Kidney glomerular epithelial cell (primary cell): Measurements from ENCODE around the gene ROBO4.
A peak's percentile ranks its signal among the peaks of the same experiment; 100 is the strongest.

ENCODE experiments used
- DNase-seq: peaks from one replicate; lab custom pipeline; 2025; lab: John Stamatoyannopoulos, UW

The ROBO4 gene

DNA sequence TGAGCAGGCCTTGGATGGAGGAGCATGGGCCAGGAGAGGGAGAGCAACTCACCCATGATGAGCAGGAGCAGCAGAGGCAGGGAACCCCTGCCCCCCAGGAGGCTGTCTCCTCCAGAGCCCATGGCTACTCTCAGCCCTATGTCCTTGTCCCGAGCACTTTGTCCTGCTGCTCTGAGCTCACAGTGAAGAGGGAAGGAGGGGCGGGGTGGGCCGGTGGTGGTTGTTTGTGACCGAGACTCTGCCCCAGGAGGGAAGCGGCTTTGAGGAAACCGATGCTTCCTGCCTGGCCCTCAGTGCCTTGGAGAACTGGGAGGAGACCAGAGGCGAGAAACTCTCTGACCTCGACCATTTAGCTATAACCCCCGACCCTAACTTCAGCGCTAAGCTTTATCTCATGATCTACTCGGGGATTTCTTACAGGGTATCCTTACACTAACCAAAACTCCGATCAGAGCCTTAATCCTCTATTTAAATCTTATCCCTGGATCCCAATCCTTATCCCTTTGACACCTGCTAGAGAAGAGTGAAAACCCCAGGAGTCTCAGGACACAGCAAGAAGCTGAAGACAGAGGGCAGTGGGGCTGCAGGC is at the start of gene ROBO4:
TSS of gene ROBO4 (minus strand) at position 192 of the 589 bp plus-strand sequence. CDS start at position 122, 70 bp downstream.
- no peak for DNase-seq

GRCh38 chr11:124946735-124947141 is 49.1 kb upstream of the ROBO4 start:
- no peak for DNase-seq

DNA sequence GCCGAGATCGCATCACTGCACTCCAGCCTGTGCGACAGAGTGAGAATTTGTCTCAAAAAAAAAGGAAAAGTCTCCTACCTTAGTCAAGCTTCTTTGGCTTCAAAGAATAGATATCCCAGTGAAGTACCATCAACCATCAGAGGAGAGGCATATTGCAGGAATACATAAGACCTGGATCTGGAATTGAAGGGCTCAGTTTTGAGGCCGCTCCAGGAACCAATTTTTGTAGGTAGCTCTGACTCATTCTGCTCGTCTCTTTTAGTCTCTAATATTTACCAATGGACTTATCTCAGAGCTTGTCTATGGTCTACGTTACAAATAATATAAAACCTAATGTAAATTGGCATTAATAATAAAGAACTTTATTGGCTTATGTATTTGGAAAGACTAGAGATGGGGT is 48.2 kb upstream of the ROBO4 start:
- DNase-seq: no peak

- DNase-seq: no peak
Measured at GRCh38 chr11:124944565-124944964, 46.9 kb upstream of the ROBO4 start.

- DNase-seq: no peak
Measured at GRCh38 chr11:124943741-124944140, 46.1 kb upstream of the ROBO4 start.

GRCh38 chr11:124943254-124943616 is 45.6 kb upstream of the ROBO4 start:
- no peak for DNase-seq

GRCh38 chr11:124942466-124943253 is 45.0 kb upstream of the ROBO4 start:
- no peak for DNase-seq

DNA sequence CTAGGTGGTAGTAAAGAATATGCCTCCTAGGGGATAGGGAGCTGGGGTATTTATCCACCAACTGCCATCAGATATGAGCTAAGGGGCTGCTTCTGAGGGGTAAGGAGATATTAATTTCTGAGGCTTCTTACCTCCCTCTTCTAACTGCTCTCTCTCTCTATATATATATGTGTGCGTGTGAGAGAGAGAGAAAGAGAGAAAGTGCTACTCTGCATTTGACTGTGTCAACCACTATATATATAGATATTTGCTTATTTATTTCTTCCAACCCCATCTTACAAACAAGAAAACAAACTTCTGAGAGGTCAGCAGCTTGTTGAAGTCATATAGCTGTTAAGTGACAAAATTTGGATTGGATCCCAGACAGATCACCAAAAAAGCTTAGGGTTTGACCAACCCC is 44.0 kb upstream of the ROBO4 start:
- no peak for DNase-seq

DNA sequence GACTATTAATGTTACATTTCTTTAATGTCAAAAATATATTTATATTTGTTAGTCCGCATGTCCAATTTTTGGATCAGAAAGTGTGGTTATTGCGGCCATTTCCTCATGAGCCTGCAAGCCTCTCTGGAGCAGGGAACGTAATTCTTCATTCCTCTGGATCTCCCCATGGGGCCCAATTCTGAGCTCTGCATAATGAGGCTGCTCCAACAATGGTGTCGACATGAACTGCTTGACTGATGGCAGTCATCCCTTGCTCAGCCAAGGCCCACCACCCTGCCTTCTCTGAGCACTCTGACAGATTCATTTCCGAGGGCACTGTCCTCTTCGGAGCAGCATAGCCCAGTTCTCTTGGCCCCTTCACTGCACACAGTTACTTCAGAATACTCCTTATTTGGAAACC is 41.3 kb upstream of the ROBO4 start:
- DNase-seq: no peak

GRCh38 chr11:124938206-124938765 is 40.6 kb upstream of the ROBO4 start:
- no peak for DNase-seq

DNA sequence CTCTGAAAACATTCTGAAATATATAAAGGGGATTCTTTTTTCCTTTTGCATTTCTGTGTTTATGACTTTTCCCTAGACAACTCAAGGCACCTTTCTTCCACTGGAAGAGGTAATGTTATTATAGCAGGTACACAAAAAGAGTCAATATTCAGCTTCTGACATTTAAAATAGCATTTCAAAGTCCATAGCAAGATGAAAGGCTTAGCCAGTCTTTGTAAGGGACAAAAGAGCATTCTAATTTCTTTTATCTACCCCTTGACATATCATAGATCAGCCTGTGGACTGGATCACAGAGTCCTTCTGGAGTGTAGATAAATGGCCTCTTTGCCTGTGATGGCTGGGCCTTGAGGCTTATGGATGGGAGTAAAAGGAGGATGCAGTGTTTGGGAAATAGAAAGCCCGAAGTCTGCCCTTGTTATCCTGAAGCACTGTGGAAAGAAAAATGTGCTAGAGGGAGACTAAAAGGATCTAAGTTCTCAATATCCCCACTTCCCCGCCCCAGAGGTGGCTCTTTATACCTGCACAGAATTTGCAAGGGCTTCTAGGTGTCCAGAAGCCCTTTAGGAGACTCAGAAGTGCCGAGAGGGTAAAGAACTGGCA is 39.8 kb upstream of the ROBO4 start:
- no peak for DNase-seq

DNA sequence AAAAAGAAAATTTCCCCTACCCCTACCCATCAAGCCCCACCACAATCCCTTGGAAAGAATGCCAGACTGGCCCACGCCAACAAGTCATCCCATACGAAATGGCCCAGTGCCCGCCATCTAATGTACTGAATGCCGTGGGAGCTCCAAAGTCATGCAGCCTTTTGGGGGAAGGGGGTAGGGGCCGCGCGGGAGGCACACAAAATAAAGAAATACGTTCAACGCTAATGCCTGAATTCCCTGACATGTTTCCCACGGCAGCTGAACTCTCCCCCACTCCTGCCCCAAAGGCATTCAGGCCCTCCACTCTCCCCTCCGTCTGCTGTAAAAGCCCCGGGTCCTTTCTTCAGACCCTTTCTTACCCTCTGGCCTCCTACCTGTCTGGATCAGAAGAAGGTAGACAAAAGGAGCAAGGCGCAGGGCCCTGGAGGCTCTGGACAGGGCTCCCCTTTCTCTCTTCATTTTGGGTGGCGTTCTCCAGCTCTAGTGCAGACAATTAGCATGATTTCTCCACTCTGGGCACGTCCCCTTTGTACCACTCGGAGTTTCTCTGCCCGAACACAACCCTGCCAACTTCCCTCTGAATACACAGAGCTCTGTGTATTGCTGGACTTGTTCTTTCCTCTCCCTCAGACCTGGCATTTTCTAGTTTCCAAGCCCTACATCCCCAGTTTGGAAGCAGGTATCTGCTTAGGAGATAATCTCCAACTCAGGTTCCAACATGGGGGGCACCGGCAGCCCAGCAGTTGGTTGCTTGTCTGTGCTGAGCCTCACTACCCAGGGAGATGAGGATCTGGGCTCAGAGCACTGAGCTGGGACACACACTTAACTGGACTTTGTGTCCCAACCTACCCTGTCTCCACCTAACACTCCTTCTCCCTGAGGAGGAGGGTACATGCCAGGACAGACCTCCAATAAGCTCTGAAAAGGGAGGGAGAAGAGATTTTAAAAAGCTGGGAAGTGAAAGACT is 38.2 kb upstream of the ROBO4 start, which contains the start of gene HEPACAM:
TSS of gene HEPACAM (minus strand) at position 500 of the 967 bp plus-strand sequence. CDS start at position 459, 41 bp downstream.
- no peak for DNase-seq

GRCh38 chr11:124934862-124935547 is 37.3 kb upstream of the ROBO4 start:
- DNase-seq: peak; percentile 94

GRCh38 chr11:124930799-124931198 is 33.1 kb upstream of the ROBO4 start:
- no peak for DNase-seq

DNA sequence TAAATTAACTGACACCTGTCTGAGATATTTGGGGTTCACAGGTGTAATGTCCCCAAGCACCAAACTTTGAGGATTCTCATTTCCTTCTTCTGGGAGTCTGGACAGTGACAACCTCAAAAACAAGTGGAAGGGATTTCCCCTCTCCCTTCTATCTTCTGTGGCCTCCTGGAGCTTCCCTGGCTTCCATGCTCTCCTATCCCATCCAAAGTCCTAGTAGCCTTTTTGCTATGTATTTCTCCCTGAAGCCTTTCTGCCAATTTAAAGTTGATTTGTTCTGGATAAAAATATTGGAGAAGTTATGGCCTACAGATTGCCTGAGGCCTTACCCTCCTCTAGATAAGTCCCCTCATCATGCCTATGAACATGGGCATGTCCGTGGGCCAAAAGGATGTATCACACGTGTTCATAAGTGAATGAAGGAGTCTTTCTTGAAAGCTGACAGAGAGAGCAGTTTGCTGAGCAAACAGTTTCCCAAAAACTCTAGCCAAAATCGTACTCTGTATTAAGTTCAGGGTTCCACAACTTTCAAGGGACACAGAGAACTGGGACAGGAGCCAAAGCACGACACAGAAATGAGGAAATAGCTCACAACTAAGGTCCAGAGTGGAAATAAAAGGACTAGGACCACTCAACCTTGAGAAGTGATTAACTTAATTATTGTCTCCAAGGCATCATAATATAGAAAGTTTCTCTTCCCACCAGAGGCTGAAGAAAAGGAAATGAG is 31.4 kb upstream of the ROBO4 start:
- DNase-seq: no peak

DNA sequence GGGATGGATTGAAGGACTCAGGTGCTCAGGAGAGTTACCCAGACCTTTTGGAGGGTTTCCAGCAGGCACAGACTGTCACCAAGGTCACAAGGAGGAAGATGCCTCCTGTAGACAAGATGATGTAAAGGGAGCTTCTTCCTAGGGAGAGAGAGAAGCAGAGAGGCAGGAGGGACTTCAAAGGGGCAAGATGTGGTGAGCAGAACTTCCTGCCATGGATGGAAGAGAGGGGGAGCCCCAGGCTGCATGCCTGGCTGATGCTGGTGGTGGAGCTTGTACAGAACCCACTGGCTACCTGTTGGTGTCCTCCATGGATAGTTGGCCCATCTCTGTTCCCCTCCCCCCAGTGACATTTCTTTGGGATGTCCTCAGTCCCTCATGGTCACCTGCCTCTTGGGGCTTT is 25.6 kb upstream of the ROBO4 start:
- no peak for DNase-seq

GRCh38 chr11:124922831-124923230 is 25.2 kb upstream of the ROBO4 start:
- no peak for DNase-seq

DNA sequence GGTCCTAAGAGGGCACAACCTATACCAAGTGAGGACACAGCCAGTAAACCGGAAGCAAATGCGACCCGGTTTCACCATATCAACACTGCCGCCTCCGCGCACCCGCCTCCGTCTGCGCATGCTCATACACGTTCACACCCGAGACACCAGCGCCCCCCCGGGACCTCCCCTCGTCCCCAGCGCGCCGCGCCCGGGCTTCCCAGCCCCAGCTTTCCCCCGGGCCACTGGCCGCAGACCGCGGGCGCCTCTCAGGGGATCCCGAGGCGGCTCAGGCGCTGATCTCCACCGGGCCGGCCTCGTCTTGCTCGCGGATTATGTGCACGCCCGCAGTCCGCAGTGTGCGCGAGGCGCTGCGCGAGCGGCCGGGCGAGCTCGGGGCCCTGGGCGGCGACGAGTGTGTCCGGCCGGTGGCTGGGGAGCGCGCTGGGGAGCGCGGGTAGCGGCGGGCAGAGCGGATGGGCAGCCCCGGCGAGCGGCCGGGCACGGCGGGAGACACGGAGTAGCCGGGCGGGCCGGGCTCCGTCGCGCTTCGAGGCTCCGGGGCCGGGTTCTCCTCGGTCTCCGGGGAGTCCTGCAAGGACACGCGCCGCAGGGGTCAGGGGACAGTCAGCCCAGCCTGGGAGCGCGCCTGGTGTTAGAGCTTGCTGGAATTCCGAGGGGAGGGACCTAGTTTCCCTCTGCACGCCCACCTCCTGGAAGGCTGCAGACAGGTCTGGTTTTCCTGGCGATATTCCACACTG is 23.4 kb upstream of the ROBO4 start:
- peak; percentile 15 for DNase-seq

DNA sequence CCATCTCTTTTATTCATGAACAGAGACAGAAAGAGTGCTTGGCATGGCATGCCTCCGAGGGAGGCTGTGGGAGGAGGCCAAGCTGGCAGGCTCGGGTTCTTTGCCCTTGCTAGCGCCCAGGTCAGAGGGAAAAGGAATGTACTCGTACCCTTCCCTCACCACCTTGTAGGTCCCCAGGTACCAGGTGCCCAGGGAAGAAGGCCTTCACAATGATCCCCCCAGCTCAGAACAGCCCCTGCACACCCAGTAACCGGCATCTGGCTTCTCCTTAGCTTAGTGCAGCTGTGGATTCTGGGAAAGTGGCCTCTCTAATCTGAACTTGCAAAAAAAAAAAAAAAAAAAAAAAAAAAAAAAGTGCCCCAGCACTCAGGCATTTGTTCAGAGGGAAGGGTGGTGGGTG is 22.7 kb upstream of the ROBO4 start:
- no peak for DNase-seq

GRCh38 chr11:124919898-124920297 is 22.2 kb upstream of the ROBO4 start:
- no peak for DNase-seq
